Skeletal muscle satellite cell (primary cell): ENCODE data around the gene HERC4.
"Not testable (repeated sequence)": the region's sequence is repeated elsewhere in the genome, so short reads cannot be mapped to it uniquely, and the experiment has no call there.

Experiments
- H3K27me3 ChIP-seq: 2 replicates; pipeline ENCODE4 v1.7.0; 2013; ENCODE audit warnings: low read length; ENCODE audit not compliant: control insufficient read depth, insufficient read depth
- H3K36me3 ChIP-seq: 2 replicates; pipeline ENCODE4 v1.7.0; 2013; ENCODE audit warnings: mild to moderate bottlenecking, control low read depth, low read length; ENCODE audit not compliant: insufficient read depth
- H3K4me1 ChIP-seq: 2 replicates; pipeline ENCODE4 v1.7.0; 2013; ENCODE audit warnings: low read length; ENCODE audit not compliant: control insufficient read depth, insufficient read depth
- H3K4me2 ChIP-seq: 2 replicates; pipeline ENCODE4 v1.7.0; 2013; ENCODE audit warnings: mild to moderate bottlenecking, low read length
- H3K4me3 ChIP-seq: 2 replicates; pipeline ENCODE4 v1.7.0; 2013; ENCODE audit warnings: low read length
- H3K9ac ChIP-seq: 2 replicates; pipeline ENCODE4 v1.7.0; 2013; ENCODE audit warnings: mild to moderate bottlenecking, low read depth, low read length, moderate library complexity
- H3K9me3 ChIP-seq: replicated peaks from 2 replicates; pipeline ENCODE4 v1.7.0; 2013; ENCODE audit warnings: mild to moderate bottlenecking, control low read depth, low read length

Gene HERC4

DNA sequence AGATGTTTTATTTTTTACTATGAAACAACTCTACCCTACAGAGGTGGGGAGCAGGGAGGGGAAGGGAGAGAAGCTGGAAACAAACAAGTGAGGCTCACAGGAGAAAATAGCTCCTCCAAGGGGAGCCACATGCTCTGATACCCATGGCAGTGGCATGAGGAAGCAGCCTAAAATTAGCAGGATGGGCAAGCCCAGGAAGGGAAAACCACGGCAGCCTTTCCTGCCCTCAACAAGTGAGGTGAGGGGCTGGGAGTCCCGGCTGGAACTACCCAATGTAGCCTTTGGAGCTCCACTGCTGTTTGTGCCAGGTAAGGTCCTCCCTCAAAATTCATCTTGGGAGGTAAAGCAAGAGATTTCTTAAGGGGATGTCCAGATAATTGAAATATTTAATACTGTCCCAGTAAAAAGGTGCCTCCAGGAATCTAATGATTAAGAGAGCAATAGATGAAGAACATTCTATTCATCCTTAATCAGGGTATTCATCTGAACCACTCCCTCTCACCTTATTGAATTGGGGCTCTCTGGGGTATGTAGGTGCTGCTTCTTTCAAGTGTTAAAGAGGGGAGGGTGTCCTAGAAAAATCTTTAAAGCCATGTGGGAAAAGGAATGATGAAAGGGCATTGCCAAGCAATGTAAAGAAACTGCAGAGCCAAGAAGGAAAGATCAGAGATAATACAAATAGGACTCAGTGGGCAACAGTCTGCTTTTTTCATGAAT lies 12.8 kb upstream of the HERC4 start:
- Histone ChIP-seq H3K4me2 (peak overlapping the region; percentile 61), H3K9ac (peak overlapping the region; percentile 71), H3K9me3 (no peaks in the 10 kb centered on the region), H3K4me3 (no peak overlapping the region), H3K27me3 (no peaks in the 10 kb centered on the region), H3K36me3 (no peaks in the 10 kb centered on the region), H3K4me1 (peaks cover 72% of the 10 kb centered on the region)

DNA sequence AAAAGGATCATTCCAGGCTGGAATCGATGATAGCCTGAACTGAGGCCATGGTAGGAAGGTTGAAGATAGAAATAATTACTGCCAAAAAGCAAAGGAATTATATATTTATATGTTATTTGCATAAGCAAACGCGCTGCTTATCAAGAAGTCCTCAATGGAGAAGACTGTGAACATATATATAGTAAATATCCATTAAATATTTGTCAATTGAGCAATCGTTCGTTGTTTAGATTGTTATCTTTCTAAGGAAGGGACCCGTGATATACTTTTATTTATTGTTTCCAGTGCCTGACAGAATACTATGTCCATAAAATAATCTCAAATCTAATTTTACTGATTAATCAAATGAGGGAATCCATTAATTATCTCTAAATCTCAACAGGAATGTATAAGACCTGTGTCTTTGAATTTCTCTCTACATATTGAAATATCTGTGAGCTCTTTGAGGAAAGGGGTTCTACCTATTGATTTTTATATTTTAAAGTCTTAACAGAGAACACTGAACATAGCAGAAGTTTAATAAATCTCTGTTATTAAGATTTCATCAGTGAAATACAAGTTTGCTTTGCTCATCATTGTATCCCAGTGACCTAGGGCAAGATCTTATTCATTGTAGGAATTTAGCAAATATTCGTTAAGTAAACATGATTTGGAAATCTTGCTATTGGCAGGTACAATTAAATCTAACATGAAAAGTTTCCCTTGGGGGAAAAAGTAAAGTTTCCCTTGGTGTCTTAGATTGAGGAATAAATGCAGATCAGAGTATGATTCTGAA lies 12.0 kb upstream of the HERC4 start:
- Histone ChIP-seq H3K36me3 (no peaks in the 10 kb centered on the region), H3K9ac (peak overlapping the region; percentile 71), H3K4me2 (peak overlapping the region; percentile 61), H3K27me3 (no peaks in the 10 kb centered on the region), H3K4me1 (peaks cover 68% of the 10 kb centered on the region), H3K4me3 (no peak overlapping the region), H3K9me3 (no peaks in the 10 kb centered on the region)

DNA sequence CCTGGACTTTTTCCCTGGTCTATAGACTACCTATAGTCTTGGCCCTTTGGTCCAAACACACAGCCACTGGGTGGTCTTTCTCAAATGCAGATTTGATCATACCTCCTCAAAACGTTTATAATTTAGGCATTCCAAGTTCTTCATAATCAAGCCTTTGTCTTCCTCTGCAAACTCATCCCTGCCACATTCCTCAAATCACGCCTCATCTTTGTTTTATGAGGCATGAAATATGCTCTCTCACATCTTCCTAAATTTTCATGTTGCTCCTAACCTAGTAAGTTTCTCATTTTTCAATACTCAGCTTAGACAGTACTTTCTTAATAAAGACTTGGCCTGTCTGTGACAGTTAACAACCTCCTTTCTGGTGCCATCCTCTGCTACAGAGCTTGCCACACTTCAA lies 10.9 kb upstream of the HERC4 start:
- Histone ChIP-seq H3K4me3 (no peak overlapping the region), H3K27me3 (no peaks in the 10 kb centered on the region), H3K4me1 (peaks cover 65% of the 10 kb centered on the region), H3K4me2 (peak overlapping the region; percentile 35), H3K9ac (peak overlapping the region; percentile 71), H3K36me3 (no peaks in the 10 kb centered on the region), H3K9me3 (no peaks in the 10 kb centered on the region)

- Histone ChIP-seq H3K4me2 (peak overlapping the region; percentile 24), H3K9ac (peak overlapping the region; percentile 76), H3K36me3 (no peaks in the 10 kb centered on the region), H3K4me1 (peaks cover 68% of the 10 kb centered on the region), H3K27me3 (no peaks in the 10 kb centered on the region), H3K4me3 (no peak overlapping the region), H3K9me3 (no peaks in the 10 kb centered on the region)
Measured at GRCh38 chr10:68084469-68084868, 9.4 kb upstream of the HERC4 start.

- H3K4me3 ChIP-seq, result no peak overlapping the region
- peak overlapping the region; percentile 24 for H3K4me2 ChIP-seq
- H3K4me1 ChIP-seq, result peaks cover 66% of the 10 kb centered on the region
- H3K27me3 ChIP-seq, result no peaks in the 10 kb centered on the region
- no peaks in the 10 kb centered on the region for H3K36me3 ChIP-seq
- peak overlapping the region; percentile 76 for H3K9ac ChIP-seq
- no peaks in the 10 kb centered on the region for H3K9me3 ChIP-seq
Measured at GRCh38 chr10:68083953-68084352, 8.9 kb upstream of the HERC4 start.

DNA sequence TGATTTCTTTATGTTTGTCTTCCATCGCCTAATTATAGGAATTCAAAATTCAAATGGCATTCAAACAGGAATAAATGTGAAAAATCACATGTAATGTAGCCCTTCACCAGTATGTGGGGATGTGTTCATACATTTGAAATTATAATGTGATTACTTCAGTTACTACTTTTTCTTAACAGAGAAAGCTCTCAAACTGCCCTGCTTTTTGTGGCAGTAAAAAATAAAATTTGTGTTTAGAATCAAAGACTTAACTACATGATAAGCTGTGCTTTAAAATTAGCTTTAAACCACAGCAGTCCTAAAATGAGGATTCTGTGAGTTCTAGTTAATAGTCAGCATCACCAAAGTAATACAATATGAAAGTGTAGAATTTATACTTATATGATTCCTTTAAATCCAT lies 7.8 kb upstream of the HERC4 start:
- no peaks in the 10 kb centered on the region for H3K36me3 ChIP-seq

DNA sequence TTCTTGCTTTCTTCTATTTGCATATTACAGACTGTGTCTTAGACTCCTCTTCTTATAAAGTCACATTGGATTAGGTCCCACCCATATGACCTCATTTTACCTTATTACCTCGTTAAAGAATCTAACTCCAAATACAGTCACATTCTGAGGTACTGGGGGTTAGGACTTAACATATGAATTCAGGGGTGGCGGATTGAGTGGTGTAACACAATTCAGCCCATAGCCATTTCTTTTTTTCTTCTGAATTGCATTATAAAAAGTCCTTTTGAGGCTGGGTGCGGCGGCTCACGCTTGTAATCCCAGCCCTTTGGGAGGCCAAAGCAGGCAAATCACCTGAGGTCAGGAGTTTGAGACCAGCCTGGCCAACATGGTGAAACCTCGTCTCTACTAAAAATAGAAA lies 6.8 kb upstream of the HERC4 start:
- H3K4me2 ChIP-seq, result no peak overlapping the region
- no peak overlapping the region for H3K4me3 ChIP-seq
- H3K36me3 ChIP-seq, result no peaks in the 10 kb centered on the region
- H3K4me1 ChIP-seq, result peaks cover 46% of the 10 kb centered on the region
- H3K9ac ChIP-seq, result no peak overlapping the region
- no peaks in the 10 kb centered on the region for H3K9me3 ChIP-seq
- H3K27me3 ChIP-seq, result no peaks in the 10 kb centered on the region

More for the DNA sequence above, 7.8 kb upstream of the HERC4 start:
- Histone ChIP-seq H3K4me1 (peaks cover 56% of the 10 kb centered on the region), H3K27me3 (no peaks in the 10 kb centered on the region), H3K9ac (peak overlapping the region; percentile 76), H3K4me2 (peak overlapping the region; percentile 24), H3K9me3 (no peaks in the 10 kb centered on the region), H3K4me3 (no peak overlapping the region)

- Histone ChIP-seq H3K9ac (no peak overlapping the region), H3K4me1 (peaks cover 36% of the 10 kb centered on the region), H3K4me2 (no peak overlapping the region), H3K27me3 (no peaks in the 10 kb centered on the region), H3K36me3 (no peaks in the 10 kb centered on the region), H3K4me3 (no peak overlapping the region), H3K9me3 (no peaks in the 10 kb centered on the region)
Measured at GRCh38 chr10:68080853-68081431, 5.9 kb upstream of the HERC4 start.

DNA sequence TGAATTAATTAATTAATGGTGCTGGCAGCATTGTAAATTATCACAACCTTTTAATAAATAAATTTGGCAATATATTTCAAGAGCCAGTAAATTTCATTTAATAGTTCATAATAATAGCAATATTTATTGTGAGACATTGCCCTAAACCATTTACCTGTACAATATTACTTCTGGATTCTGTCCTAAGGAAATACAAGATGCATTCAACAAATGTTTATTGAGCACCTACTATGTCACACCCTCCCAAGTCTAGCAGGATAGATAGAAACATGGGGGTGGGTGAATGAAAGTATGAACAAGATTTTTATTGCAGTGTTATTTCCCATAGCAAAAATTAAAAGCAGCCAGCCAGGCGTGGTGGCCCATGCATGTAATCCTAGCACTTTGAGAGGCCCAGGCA lies 4.4 kb upstream of the HERC4 start:
- Histone ChIP-seq H3K36me3 (no peaks in the 10 kb centered on the region), H3K4me2 (no peak overlapping the region), H3K4me3 (no peak overlapping the region), H3K27me3 (no peaks in the 10 kb centered on the region), H3K4me1 (peaks cover 32% of the 10 kb centered on the region), H3K9ac (no peak overlapping the region), H3K9me3 (no peaks in the 10 kb centered on the region)

DNA sequence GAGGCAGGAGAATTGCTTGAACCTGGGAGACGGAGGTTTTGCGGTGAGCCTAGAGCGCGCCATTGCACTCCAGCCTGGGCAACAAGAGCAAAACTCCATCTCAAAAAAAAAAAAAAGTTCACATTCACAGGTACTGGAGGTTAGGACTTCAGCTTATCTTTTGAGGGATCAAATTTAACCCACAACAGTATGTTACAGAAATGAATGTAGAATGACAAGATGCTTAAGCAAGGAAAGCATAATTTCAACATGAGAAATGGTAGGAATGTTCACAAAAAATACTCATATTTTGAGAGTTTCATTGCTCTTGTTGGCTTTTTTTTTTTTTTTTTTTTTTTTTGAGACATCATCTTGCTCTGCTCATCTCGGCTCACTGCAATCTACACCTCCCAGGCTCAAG lies 1.9 kb upstream of the HERC4 start:
- no peaks in the 10 kb centered on the region for H3K9me3 ChIP-seq
- H3K4me1 ChIP-seq, result peaks cover 14% of the 10 kb centered on the region
- H3K4me3 ChIP-seq, result no peak overlapping the region
- no peaks in the 10 kb centered on the region for H3K27me3 ChIP-seq
- peaks cover 16% of the 10 kb centered on the region for H3K36me3 ChIP-seq
- no peak overlapping the region for H3K9ac ChIP-seq
- H3K4me2 ChIP-seq, result no peak overlapping the region

DNA sequence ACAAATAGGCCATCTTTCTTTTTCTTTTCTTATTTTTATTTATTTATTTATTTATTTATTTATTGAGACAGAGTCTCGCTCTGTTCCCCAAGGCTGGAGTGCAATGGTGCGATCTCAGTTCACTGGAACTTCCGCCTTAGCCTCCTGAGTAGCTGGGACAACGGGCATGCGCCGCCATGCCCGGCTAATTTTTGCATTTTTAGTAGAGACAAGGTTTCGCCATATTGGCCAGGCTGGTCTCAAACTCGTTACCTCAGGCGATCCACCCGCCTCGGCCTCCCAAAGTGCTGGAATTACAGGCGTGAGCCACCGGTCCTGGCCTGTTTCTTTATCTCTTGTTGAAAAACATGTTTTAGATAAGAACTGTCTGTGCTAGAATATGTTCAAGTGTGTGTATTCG lies 998 bp upstream of the HERC4 start:
- not testable (repeated sequence) for H3K9ac ChIP-seq, H3K9me3 ChIP-seq, H3K4me2 ChIP-seq, H3K27me3 ChIP-seq, H3K4me3 ChIP-seq, H3K4me1 ChIP-seq
- H3K36me3 ChIP-seq, result peaks cover 26% of the 10 kb centered on the region
